ENCODE measurements around the gene AKR1E2.

AKR1E2 gene

GRCh38 chr10:4846775-4847174, 20.8 kb downstream of the AKR1E2 start:
- no peaks in the 10 kb centered on the region for H3K36me3 ChIP-seq (ENCODE audit: control insufficient read depth in 2 of 2, insufficient read depth in 1 of 2, low read length in 2 of 2)
- POLR2A ChIA-PET, result no interaction called here
- no peak overlapping the region for H3K4me3 ChIP-seq (ENCODE audit: low read depth, low read length)
- no peaks in the 10 kb centered on the region for H3K9me3 ChIP-seq (ENCODE audit: control insufficient read depth, insufficient read depth, low read depth, low read length)
- TF ChIP-seq ZNF600 (tag by site-specific recombination; IDR thresholded peaks at IDR 0.05) (no peak), KLF8 (tag by site-specific recombination; IDR thresholded peaks at IDR 0.05) (no peak), ZNF792 (tag by site-specific recombination; IDR thresholded peaks at IDR 0.05) (no peak), ZBTB21 (tag by site-specific recombination; IDR thresholded peaks at IDR 0.05) (no peak), PRDM4 (tag by site-specific recombination; IDR thresholded peaks at IDR 0.05) (no peak), ZBTB11 (tag by site-specific recombination; conservative IDR thresholded peaks at IDR 0.05; ENCODE audit: low read depth) (no peak), ZXDB (tag by site-specific recombination; IDR thresholded peaks at IDR 0.05) (no peak), ELK4 (IDR thresholded peaks at IDR 0.05; ENCODE audit: borderline replicate concordance, low read depth, low read length) (no peak), KLF16 (tag by site-specific recombination; IDR thresholded peaks at IDR 0.05) (no peak), KLF7 (tag by site-specific recombination; IDR thresholded peaks at IDR 0.05; ENCODE audit: borderline replicate concordance) (no peak), EGR2 (tag by site-specific recombination; IDR thresholded peaks at IDR 0.05; ENCODE audit: low read depth) (no peak), ZFHX2 (tag by site-specific recombination; conservative IDR thresholded peaks at IDR 0.05) (no peak), ZNF24 (tag by site-specific recombination; IDR thresholded peaks at IDR 0.05) (no peak), MEIS1 (CRISPR knock-in tag; IDR thresholded peaks at IDR 0.05; ENCODE audit: borderline replicate concordance) (no peak)
- TF ChIP-seq, protein P1, sequence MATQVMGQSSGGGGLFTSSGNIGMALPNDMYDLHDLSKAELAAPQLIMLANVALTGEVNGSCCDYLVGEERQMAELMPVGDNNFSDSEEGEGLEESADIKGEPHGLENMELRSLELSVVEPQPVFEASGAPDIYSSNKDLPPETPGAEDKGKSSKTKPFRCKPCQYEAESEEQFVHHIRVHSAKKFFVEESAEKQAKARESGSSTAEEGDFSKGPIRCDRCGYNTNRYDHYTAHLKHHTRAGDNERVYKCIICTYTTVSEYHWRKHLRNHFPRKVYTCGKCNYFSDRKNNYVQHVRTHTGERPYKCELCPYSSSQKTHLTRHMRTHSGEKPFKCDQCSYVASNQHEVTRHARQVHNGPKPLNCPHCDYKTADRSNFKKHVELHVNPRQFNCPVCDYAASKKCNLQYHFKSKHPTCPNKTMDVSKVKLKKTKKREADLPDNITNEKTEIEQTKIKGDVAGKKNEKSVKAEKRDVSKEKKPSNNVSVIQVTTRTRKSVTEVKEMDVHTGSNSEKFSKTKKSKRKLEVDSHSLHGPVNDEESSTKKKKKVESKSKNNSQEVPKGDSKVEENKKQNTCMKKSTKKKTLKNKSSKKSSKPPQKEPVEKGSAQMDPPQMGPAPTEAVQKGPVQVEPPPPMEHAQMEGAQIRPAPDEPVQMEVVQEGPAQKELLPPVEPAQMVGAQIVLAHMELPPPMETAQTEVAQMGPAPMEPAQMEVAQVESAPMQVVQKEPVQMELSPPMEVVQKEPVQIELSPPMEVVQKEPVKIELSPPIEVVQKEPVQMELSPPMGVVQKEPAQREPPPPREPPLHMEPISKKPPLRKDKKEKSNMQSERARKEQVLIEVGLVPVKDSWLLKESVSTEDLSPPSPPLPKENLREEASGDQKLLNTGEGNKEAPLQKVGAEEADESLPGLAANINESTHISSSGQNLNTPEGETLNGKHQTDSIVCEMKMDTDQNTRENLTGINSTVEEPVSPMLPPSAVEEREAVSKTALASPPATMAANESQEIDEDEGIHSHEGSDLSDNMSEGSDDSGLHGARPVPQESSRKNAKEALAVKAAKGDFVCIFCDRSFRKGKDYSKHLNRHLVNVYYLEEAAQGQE (tag by site-specific recombination; IDR thresholded peaks at IDR 0.05), result no peak
- TF ChIP-seq, protein P2, sequence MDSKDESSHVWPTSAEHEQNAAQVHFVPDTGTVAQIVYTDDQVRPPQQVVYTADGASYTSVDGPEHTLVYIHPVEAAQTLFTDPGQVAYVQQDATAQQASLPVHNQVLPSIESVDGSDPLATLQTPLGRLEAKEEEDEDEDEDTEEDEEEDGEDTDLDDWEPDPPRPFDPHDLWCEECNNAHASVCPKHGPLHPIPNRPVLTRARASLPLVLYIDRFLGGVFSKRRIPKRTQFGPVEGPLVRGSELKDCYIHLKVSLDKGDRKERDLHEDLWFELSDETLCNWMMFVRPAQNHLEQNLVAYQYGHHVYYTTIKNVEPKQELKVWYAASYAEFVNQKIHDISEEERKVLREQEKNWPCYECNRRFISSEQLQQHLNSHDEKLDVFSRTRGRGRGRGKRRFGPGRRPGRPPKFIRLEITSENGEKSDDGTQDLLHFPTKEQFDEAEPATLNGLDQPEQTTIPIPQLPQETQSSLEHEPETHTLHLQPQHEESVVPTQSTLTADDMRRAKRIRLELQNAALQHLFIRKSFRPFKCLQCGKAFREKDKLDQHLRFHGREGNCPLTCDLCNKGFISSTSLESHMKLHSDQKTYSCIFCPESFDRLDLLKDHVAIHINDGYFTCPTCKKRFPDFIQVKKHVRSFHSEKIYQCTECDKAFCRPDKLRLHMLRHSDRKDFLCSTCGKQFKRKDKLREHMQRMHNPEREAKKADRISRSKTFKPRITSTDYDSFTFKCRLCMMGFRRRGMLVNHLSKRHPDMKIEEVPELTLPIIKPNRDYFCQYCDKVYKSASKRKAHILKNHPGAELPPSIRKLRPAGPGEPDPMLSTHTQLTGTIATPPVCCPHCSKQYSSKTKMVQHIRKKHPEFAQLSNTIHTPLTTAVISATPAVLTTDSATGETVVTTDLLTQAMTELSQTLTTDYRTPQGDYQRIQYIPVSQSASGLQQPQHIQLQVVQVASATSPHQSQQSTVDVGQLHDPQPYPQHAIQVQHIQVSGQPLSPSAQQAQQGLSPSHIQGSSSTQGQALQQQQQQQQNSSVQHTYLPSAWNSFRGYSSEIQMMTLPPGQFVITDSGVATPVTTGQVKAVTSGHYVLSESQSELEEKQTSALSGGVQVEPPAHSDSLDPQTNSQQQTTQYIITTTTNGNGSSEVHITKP (tag by site-specific recombination; IDR thresholded peaks at IDR 0.05), result no peak
- CTCF ChIA-PET, result interaction anchor here (1.4 to 7.1 kb wide), 4 partner anchors 11 to 438 kb away, joined by 4 to 93 read pairs (median 32); partner anchors contain the start of gene AKR1C3
- no peak overlapping the region for H3K27ac ChIP-seq (ENCODE audit: extremely low read depth, low read depth, low read length)
- H3K4me1 ChIP-seq (ENCODE audit: control insufficient read depth, insufficient read depth, low read length), result no peaks in the 10 kb centered on the region

Measured in HEK293 (cell line).